MG63 (cell line): Measurements from ENCODE around the gene FGF12. TPM values are rescaled to one million over a fixed set of nuclear protein-coding genes. Genes with fewer than 3 reads are reported as not detected.

ENCODE experiments used
- DNase-seq: peaks from one replicate; pipeline ENCODE4 v3.0.0-alpha.2; 2020
- H3K27me3 ChIP-seq: fragments of 250-450 bp; sonication (Bioruptor Pico); 2 replicates; pipeline ENCODE4 v1.5.1; 2020; ENCODE audit warnings: mild to moderate bottlenecking, moderate library complexity
- H3K36me3 ChIP-seq: fragments of 250-450 bp; sonication (Bioruptor Pico); 2 replicates; pipeline ENCODE4 v1.5.1; 2020; ENCODE audit warnings: mild to moderate bottlenecking, moderate library complexity
- H3K4me3 ChIP-seq: fragments of 250-450 bp; sonication (Bioruptor Pico); 2 replicates; pipeline ENCODE4 v1.5.1; 2020; ENCODE audit warnings: mild to moderate bottlenecking, moderate library complexity
- H3K9me3 ChIP-seq: fragments of 250-450 bp; sonication (Bioruptor Pico); 2 replicates; pipeline ENCODE4 v1.5.1; 2020; ENCODE audit warnings: mild to moderate bottlenecking, moderate library complexity
- total RNA-seq: library from RNA; depleted of rRNA; stranded (reverse); fragments of >200 nt; shearing (Covaris generic); gene quantifications from 2 replicates; pipeline ENCODE4 v1.2.3, GENCODE V29; 2014; ENCODE audit warnings: low replicate concordance

Gene FGF12
- total RNA-seq, 1 experiment from 2014 or later = 0.03 TPM

- Histone ChIP-seq H3K27me3 (peaks cover 6% of the 10 kb centered on the region; the same call in 1 of the 2 replicates), H3K9me3 (no peaks in the 10 kb centered on the region; the same call in 1 of the 2 replicates), H3K36me3 (no peaks in the 10 kb centered on the region), H3K4me3 (no peak overlapping the region)
- DNase-seq = no peak
Observed at GRCh38 chr3:192706272-192706671, 21.1 kb downstream of the FGF12 start.

- H3K27me3 ChIP-seq = no peaks in the 10 kb centered on the region; the same call in 1 of the 2 replicates
- H3K9me3 ChIP-seq = no peaks in the 10 kb centered on the region; the same call in 1 of the 2 replicates
- H3K4me3 ChIP-seq = no peak overlapping the region
- H3K36me3 ChIP-seq = no peaks in the 10 kb centered on the region
- DNase-seq = no peak
Observed at GRCh38 chr3:192700885-192701284, 26.5 kb downstream of the FGF12 start.

- DNase-seq = no peak
- no peaks in the 10 kb centered on the region; the same call in 1 of the 2 replicates for H3K27me3 ChIP-seq
- H3K9me3 ChIP-seq = no peaks in the 10 kb centered on the region
- H3K36me3 ChIP-seq = no peaks in the 10 kb centered on the region
- H3K4me3 ChIP-seq = no peak overlapping the region
Observed at GRCh38 chr3:192696943-192697587, 30.3 kb downstream of the FGF12 start.

GRCh38 chr3:192687488-192688152, 39.7 kb downstream of the FGF12 start:
- no peaks in the 10 kb centered on the region for H3K36me3 ChIP-seq
- H3K27me3 ChIP-seq = no peaks in the 10 kb centered on the region
- no peaks in the 10 kb centered on the region; the same call in 1 of the 2 replicates for H3K9me3 ChIP-seq
- DNase-seq = no peak
- H3K4me3 ChIP-seq = no peak overlapping the region

GRCh38 chr3:192685801-192686200, 41.5 kb downstream of the FGF12 start:
- DNase-seq = no peak
- no peak overlapping the region for H3K4me3 ChIP-seq

GRCh38 chr3:192684151-192684550, 43.2 kb downstream of the FGF12 start:
- Histone ChIP-seq H3K4me3 (no peak overlapping the region), H3K9me3 (no peaks in the 10 kb centered on the region), H3K36me3 (no peaks in the 10 kb centered on the region), H3K27me3 (no peaks in the 10 kb centered on the region)
- no peak for DNase-seq

More at GRCh38 chr3:192685801-192686200, 41.5 kb downstream of the FGF12 start:
- Histone ChIP-seq H3K27me3 (no peaks in the 10 kb centered on the region), H3K9me3 (no peaks in the 10 kb centered on the region; the same call in 1 of the 2 replicates), H3K36me3 (no peaks in the 10 kb centered on the region)

- Histone ChIP-seq H3K27me3 (no peaks in the 10 kb centered on the region), H3K4me3 (no peak overlapping the region), H3K36me3 (no peaks in the 10 kb centered on the region), H3K9me3 (no peaks in the 10 kb centered on the region)
- no peak for DNase-seq
Observed at GRCh38 chr3:192675958-192676649, 51.2 kb downstream of the FGF12 start.

GRCh38 chr3:192655628-192656027, 71.7 kb downstream of the FGF12 start:
- H3K4me3 ChIP-seq = no peak overlapping the region

GRCh38 chr3:192655040-192655439, 72.3 kb downstream of the FGF12 start:
- no peak overlapping the region for H3K4me3 ChIP-seq
- no peak for DNase-seq
- peaks cover 3% of the 10 kb centered on the region; the same call in 1 of the 2 replicates for H3K27me3 ChIP-seq
- no peaks in the 10 kb centered on the region for H3K9me3 ChIP-seq
- no peaks in the 10 kb centered on the region for H3K36me3 ChIP-seq

More at GRCh38 chr3:192655628-192656027, 71.7 kb downstream of the FGF12 start:
- Histone ChIP-seq H3K36me3 (no peaks in the 10 kb centered on the region), H3K27me3 (peaks cover 3% of the 10 kb centered on the region; the same call in 1 of the 2 replicates), H3K9me3 (no peaks in the 10 kb centered on the region)
- DNase-seq = no peak

GRCh38 chr3:192653862-192654261, 73.5 kb downstream of the FGF12 start:
- Histone ChIP-seq H3K9me3 (no peaks in the 10 kb centered on the region), H3K4me3 (no peak overlapping the region), H3K36me3 (no peaks in the 10 kb centered on the region), H3K27me3 (peaks cover 3% of the 10 kb centered on the region; the same call in 1 of the 2 replicates)
- DNase-seq = no peak

- no peak for DNase-seq
- Histone ChIP-seq H3K9me3 (no peaks in the 10 kb centered on the region), H3K4me3 (no peak overlapping the region), H3K27me3 (peaks cover 5% of the 10 kb centered on the region), H3K36me3 (no peaks in the 10 kb centered on the region)
Observed at GRCh38 chr3:192652727-192653126, 74.6 kb downstream of the FGF12 start.

- Histone ChIP-seq H3K27me3 (peaks cover 8% of the 10 kb centered on the region), H3K4me3 (no peak overlapping the region), H3K36me3 (no peaks in the 10 kb centered on the region), H3K9me3 (no peaks in the 10 kb centered on the region)
- DNase-seq = no peak
Observed at GRCh38 chr3:192651836-192652512, 75.4 kb downstream of the FGF12 start.

- H3K9me3 ChIP-seq = no peaks in the 10 kb centered on the region
- no peak overlapping the region for H3K4me3 ChIP-seq
- peaks cover 23% of the 10 kb centered on the region for H3K27me3 ChIP-seq
- H3K36me3 ChIP-seq = no peaks in the 10 kb centered on the region
- no peak for DNase-seq
Observed at GRCh38 chr3:192645437-192645836, 81.9 kb downstream of the FGF12 start.

GRCh38 chr3:192642651-192643050, 84.7 kb downstream of the FGF12 start:
- no peak for DNase-seq
- Histone ChIP-seq H3K4me3 (no peak overlapping the region), H3K36me3 (no peaks in the 10 kb centered on the region), H3K9me3 (no peaks in the 10 kb centered on the region), H3K27me3 (peaks cover 19% of the 10 kb centered on the region)

- Histone ChIP-seq H3K9me3 (no peaks in the 10 kb centered on the region), H3K27me3 (peaks cover 17% of the 10 kb centered on the region), H3K36me3 (no peaks in the 10 kb centered on the region), H3K4me3 (no peak overlapping the region)
- DNase-seq = no peak
Observed at GRCh38 chr3:192641919-192642318, 85.4 kb downstream of the FGF12 start.

GRCh38 chr3:192639987-192640386, 87.4 kb downstream of the FGF12 start:
- H3K4me3 ChIP-seq = no peak overlapping the region
- peaks cover 15% of the 10 kb centered on the region for H3K27me3 ChIP-seq
- no peaks in the 10 kb centered on the region for H3K36me3 ChIP-seq
- no peak for DNase-seq
- no peaks in the 10 kb centered on the region for H3K9me3 ChIP-seq

- peaks cover 9% of the 10 kb centered on the region; the same call in 1 of the 2 replicates for H3K27me3 ChIP-seq
- no peaks in the 10 kb centered on the region for H3K9me3 ChIP-seq
Observed at GRCh38 chr3:192637803-192638202, 89.5 kb downstream of the FGF12 start.

More at GRCh38 chr3:192637803-192638202, 89.5 kb downstream of the FGF12 start:
- no peak for DNase-seq
- Histone ChIP-seq H3K36me3 (no peaks in the 10 kb centered on the region), H3K4me3 (no peak overlapping the region)
